Effector memory CD4-positive, alpha-beta T cell (primary cell): ENCODE data around the gene SUGCT.

Experiments used
- DNase-seq, 3 donors: peaks; one replicate each; pipeline ENCODE4 v3.0.0-alpha.2; 2020
- H3K27ac ChIP-seq: 2 replicates; pipeline ENCODE4 v1.7.0; 2013; ENCODE audit warnings: mild to moderate bottlenecking, low read length, moderate library complexity; ENCODE audit not compliant: insufficient read depth, poor library complexity, severe bottlenecking
- H3K27me3 ChIP-seq: replicated peaks from 2 replicates; pipeline ENCODE4 v1.7.0; 2013; ENCODE audit warnings: mild to moderate bottlenecking, low read length; ENCODE audit not compliant: insufficient read depth, control insufficient read depth, poor library complexity, severe bottlenecking
- H3K36me3 ChIP-seq: 2 replicates; pipeline ENCODE4 v1.7.0; 2013; ENCODE audit warnings: mild to moderate bottlenecking, low read length, moderate library complexity; ENCODE audit not compliant: control insufficient read depth, insufficient read depth
- H3K4me1 ChIP-seq: 2 replicates; pipeline ENCODE4 v1.7.0; 2013; ENCODE audit warnings: low read length, mild to moderate bottlenecking; ENCODE audit not compliant: control insufficient read depth, insufficient read depth, poor library complexity, severe bottlenecking
- H3K4me3 ChIP-seq: 2 replicates; pipeline ENCODE4 v1.7.0; 2013; ENCODE audit warnings: low read length, low read depth, mild to moderate bottlenecking; ENCODE audit not compliant: insufficient read depth, poor library complexity, severe bottlenecking
- H3K9me3 ChIP-seq: 2 replicates; pipeline ENCODE4 v1.7.0; 2013; ENCODE audit warnings: mild to moderate bottlenecking, low read length, moderate library complexity; ENCODE audit not compliant: control insufficient read depth

SUGCT gene

DNA sequence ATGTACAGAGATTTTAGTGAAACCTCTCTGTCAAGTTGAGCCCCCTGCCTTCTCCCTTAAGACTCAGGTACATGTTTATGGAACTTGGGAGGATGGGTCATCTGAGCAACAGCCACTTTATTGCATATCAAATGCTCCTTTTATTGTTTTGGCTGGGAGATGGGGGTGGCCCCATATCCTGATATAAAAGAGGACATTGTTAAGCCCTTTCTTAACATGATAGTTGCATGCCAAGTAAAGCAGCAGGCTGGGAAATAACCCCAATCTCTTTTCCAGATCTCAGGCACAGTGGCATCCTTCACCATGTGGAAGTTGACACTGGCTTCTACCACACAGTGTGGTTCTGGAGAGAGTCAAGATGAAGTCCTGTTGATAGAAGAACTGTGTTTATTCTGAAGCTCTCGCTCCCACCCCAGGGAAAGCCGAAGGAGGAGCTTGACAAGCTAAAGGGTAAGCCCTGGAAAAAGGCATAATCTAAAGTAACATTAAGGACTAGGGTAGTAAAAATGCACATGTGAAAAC, 746.7 kb downstream of the SUGCT start:
- Histone ChIP-seq H3K4me3 (no peak overlapping the region), H3K9me3 (no peaks in the 10 kb centered on the region), H3K36me3 (no peaks in the 10 kb centered on the region), H3K27me3 (no peaks in the 10 kb centered on the region), H3K4me1 (no peaks in the 10 kb centered on the region), H3K27ac (no peak overlapping the region)
- no peak for DNase-seq

DNA sequence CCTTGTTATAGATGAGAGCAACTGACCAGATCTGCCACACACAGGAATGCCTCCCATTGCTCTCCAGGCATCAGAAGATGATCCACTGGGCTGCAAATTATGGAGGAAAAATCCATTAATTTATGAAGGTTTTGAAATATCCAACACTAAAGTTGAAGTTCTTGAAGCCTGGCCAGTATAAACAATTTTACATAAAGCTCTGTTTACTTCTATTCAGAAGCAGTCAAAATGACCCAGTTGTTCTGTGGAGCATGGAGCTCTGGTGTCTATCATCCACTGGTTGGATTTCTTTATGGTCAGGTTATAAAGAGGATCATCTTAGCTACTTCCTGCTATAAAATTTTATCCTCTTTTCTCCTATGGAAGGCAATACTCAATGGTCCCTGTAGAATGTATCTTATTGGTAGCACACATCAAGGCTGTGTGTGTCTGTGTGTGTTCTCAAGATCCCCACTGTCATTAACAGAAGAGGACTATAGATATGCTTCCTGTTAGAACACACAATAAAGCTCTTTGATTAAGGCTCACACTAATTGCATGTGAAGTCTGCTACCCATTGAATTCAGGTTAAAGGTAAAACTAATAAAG, 747.4 kb downstream of the SUGCT start:
- H3K4me1 ChIP-seq, result no peaks in the 10 kb centered on the region
- H3K4me3 ChIP-seq, result no peak overlapping the region
- DNase-seq, result no peak
- no peak overlapping the region for H3K27ac ChIP-seq
- H3K27me3 ChIP-seq, result no peaks in the 10 kb centered on the region
- H3K9me3 ChIP-seq, result no peaks in the 10 kb centered on the region
- no peaks in the 10 kb centered on the region for H3K36me3 ChIP-seq

DNA sequence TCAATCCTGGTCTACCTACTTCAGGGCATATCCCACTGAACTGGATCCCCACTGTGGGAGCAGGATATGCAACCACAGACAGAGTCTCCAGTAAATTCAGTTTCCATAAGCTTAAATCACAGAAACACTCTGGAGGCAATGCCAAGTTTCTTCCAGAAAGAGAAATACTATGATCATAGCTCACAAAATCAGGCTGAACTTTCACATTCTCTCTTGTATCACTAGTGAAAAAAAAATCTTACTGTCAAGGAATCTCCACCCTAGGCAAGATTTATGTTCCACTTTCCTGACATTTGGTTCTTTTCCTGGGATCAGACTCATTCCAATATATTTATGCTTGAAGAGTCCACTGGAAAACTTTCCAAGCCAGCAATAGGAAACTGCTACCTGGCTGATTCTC, 749.0 kb downstream of the SUGCT start:
- Histone ChIP-seq H3K27ac (no peak overlapping the region), H3K36me3 (no peaks in the 10 kb centered on the region), H3K27me3 (no peaks in the 10 kb centered on the region), H3K4me1 (no peaks in the 10 kb centered on the region), H3K4me3 (no peak overlapping the region), H3K9me3 (no peaks in the 10 kb centered on the region)
- DNase-seq, result no peak

DNA sequence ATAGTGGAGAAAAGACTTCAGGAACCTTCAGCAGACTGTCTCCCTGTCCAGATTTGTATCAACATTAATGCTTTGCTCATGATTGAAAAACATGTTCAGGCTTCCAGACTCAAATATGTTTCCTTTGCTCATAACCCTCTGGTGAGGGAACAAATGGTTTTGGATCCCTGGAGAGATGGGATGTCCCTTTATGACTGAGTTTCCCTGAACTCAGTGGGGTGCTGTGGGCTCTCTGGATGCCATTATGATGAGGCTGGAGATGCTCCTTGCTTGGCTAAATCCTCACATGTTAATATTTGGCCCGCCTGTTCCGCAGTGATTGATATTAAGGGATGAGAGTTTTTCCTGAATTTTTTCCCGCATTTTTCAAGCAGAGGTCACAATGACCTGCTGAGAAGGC, 749.4 kb downstream of the SUGCT start:
- H3K4me1 ChIP-seq, result no peaks in the 10 kb centered on the region
- H3K27me3 ChIP-seq, result no peaks in the 10 kb centered on the region
- H3K27ac ChIP-seq, result no peak overlapping the region
- H3K4me3 ChIP-seq, result no peak overlapping the region
- no peaks in the 10 kb centered on the region for H3K36me3 ChIP-seq
- no peaks in the 10 kb centered on the region for H3K9me3 ChIP-seq
- no peak for DNase-seq

DNA sequence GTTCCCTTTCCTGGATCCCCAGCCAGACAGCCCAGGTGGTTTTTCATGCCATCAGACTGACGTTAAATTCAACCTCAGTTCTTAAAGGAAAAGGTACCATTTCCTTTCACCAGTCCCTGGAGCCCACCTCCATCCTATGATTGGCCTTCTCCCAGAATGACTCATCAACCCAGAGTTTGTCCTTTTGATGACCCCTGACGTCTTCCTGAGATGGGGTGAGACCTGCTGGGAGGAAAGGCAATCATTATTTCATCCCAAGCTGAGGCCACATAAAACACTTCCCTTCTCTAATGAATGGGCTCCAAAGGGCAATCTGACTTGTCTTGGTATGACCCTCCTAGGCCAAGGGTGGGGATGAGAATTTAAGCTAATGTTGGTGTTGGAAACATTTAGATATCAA, 750.7 kb downstream of the SUGCT start:
- no peak overlapping the region for H3K27ac ChIP-seq
- H3K9me3 ChIP-seq, result no peaks in the 10 kb centered on the region
- H3K36me3 ChIP-seq, result no peaks in the 10 kb centered on the region
- no peak overlapping the region for H3K4me3 ChIP-seq
- no peak for DNase-seq
- no peaks in the 10 kb centered on the region for H3K27me3 ChIP-seq
- H3K4me1 ChIP-seq, result no peaks in the 10 kb centered on the region

DNA sequence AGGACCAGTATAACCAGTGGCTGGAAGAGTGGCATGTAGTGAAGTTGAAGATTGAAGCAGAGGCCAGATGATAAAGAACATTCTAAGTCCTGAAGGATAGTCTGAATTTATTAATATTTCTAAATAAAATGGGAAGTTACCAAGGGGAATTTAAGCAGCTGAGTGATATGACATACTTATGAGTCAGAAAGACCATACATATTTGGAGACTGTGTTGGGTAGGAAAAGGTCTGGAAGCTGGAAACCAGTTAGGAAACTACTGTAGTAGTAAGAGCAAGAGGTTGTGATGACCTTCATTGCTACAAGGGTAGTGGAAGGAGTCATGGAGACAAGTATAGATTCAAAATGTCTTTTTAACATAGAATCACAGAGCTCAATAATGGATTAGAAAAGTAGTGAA, 752.3 kb downstream of the SUGCT start:
- H3K27me3 ChIP-seq, result no peaks in the 10 kb centered on the region
- no peaks in the 10 kb centered on the region for H3K36me3 ChIP-seq
- H3K9me3 ChIP-seq, result no peaks in the 10 kb centered on the region
- DNase-seq, result no peak
- no peaks in the 10 kb centered on the region for H3K4me1 ChIP-seq
- H3K4me3 ChIP-seq, result no peak overlapping the region
- H3K27ac ChIP-seq, result no peak overlapping the region

DNA sequence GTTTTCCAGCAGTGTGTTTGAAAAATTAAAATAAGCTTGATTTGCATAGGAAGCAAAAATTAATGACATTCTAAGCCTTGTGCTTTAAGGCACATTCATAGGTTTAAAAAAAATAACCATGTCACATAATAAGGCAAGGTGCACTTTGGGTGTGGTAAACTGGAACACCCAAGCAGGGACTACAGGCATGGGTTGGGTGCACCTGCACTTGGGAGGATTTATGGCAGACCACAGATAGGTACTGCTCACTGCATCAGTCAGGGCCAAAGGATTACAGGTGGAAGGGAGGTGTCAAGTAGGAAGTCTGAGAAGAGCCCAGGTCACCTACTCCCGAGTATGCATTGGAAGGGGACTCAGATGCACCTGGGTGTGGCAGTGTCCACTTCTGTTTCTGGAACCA, 753.7 kb downstream of the SUGCT start:
- Histone ChIP-seq H3K27me3 (no peaks in the 10 kb centered on the region), H3K27ac (no peak overlapping the region), H3K4me1 (no peaks in the 10 kb centered on the region), H3K36me3 (no peaks in the 10 kb centered on the region), H3K4me3 (no peak overlapping the region), H3K9me3 (no peaks in the 10 kb centered on the region)
- no peak for DNase-seq

DNA sequence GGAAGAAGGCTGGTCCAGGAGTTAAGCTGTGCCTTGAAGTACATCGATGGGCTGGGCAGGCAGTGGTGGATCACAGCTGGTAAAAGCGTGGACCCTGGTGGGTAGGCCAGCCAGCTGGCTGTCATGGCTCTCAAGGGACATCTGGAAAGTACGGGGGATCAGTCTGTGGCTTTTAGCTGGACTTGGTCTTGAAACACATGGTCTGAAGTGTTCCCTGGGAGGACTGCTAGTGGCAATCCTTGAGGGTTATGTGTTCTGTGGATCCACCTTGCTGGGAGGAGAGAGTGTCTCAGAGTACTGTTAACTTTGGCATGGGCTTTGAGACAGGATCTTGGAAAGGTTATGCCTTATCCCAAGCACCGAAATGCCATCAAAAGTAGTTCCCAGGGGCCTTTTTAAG, 754.3 kb downstream of the SUGCT start:
- Histone ChIP-seq H3K27me3 (no peaks in the 10 kb centered on the region), H3K4me3 (no peak overlapping the region), H3K36me3 (no peaks in the 10 kb centered on the region), H3K4me1 (no peaks in the 10 kb centered on the region), H3K9me3 (no peaks in the 10 kb centered on the region), H3K27ac (no peak overlapping the region)
- DNase-seq, result no peak

DNA sequence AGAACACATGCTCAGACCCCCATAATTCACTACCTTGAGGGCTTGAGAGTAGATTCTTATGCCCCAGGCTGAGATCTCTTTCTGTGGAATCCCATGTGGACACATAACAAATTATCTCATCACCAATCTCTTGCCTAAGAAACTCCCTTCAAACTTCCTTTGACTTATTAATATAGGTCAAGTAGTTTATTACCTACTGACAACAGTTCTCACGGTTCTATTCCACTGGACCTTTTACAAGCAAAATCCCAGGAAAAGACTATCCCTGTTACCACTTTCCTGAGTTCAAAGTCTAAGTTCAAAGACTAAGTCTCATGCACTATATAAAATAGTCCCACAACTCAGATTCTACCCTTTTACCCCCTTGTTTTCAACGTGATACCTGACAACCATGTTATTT, 754.7 kb downstream of the SUGCT start:
- no peaks in the 10 kb centered on the region for H3K27me3 ChIP-seq
- DNase-seq, result no peak

DNA sequence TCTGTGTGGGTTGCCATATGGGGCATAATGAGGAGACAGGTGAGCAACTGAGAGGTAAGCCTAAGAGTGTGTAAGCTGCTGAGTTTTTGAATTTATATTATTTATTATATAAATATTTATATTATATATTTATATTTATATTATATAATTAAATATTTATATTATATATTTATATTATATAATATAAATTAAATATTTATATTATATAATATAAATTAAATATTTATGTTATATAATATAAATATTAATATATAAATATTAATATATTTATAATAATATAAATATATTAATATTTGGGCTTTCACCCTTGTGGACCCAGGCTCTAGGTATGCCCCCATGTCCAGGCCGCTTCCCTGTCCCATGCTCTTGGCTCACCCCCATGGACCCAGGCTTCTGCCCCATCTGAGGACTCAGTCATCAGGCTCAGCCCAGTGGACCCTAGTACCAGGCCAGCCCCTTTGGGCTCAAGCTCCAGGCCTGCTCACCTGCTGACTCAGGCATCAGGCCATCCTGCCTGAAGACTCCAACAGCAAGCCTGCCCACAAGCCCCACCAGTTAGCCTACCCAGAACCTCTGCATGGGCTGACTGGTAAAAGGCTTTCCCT, 755.4 kb downstream of the SUGCT start:
- no peak overlapping the region for H3K27ac ChIP-seq
- no peaks in the 10 kb centered on the region for H3K27me3 ChIP-seq
- H3K36me3 ChIP-seq, result no peaks in the 10 kb centered on the region
- H3K4me1 ChIP-seq, result no peaks in the 10 kb centered on the region
- H3K9me3 ChIP-seq, result no peaks in the 10 kb centered on the region
- DNase-seq, result no peak
- H3K4me3 ChIP-seq, result no peak overlapping the region

More for the DNA sequence above, 754.7 kb downstream of the SUGCT start:
- H3K36me3 ChIP-seq, result no peaks in the 10 kb centered on the region
- H3K4me1 ChIP-seq, result no peaks in the 10 kb centered on the region
- H3K4me3 ChIP-seq, result no peak overlapping the region
- no peaks in the 10 kb centered on the region for H3K9me3 ChIP-seq
- H3K27ac ChIP-seq, result no peak overlapping the region
